ENCODE data around the gene PLPPR3.

DNA sequence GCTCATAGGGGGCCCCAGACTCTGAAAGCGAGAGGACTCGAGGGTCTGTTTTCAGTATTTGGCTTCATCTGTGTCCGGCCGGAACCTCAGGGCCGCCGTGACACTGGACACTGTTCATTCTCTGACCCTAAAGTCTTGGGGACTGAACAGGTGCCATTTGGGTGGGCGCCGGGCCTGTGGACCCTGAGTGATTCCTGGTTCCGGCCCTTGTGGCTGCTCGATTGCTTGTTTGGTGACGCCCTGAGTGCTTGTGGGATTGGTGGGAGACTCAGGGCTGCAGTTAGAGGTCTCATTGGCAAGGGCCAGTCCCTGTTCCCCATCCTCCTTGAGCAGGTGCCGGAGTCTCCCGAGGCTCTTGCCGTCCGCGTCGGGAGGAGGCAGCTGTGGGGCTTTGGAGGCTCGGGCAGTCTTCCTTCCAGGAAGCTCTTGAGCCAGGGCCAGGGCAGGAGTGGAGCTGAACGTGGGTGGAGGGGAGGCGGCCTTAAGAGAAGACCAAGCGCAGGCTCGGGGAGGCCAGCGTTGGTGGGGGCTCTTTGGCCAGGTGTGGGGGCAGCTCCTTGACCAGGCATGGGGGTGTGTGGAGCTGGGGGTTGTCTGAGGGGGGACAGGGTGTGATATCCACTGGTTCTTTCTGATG, 19.8 kb downstream of the PLPPR3 start:
- TF ChIP-seq, protein P1, sequence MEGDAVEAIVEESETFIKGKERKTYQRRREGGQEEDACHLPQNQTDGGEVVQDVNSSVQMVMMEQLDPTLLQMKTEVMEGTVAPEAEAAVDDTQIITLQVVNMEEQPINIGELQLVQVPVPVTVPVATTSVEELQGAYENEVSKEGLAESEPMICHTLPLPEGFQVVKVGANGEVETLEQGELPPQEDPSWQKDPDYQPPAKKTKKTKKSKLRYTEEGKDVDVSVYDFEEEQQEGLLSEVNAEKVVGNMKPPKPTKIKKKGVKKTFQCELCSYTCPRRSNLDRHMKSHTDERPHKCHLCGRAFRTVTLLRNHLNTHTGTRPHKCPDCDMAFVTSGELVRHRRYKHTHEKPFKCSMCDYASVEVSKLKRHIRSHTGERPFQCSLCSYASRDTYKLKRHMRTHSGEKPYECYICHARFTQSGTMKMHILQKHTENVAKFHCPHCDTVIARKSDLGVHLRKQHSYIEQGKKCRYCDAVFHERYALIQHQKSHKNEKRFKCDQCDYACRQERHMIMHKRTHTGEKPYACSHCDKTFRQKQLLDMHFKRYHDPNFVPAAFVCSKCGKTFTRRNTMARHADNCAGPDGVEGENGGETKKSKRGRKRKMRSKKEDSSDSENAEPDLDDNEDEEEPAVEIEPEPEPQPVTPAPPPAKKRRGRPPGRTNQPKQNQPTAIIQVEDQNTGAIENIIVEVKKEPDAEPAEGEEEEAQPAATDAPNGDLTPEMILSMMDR (conservative IDR thresholded peaks at IDR 0.05): no peak
- TF ChIP-seq EZH2 (IDR thresholded peaks at IDR 0.05; ENCODE audit: low read depth): no peak
